GM19452 (cell line): ENCODE data around the gene MYCN.
"Not testable (repeated sequence)": the region's sequence is repeated elsewhere in the genome, so short reads cannot be mapped to it uniquely, and the experiment has no call there.

Source experiments
- ATAC-seq: cut with Tn5 transposase; IDR thresholded peaks from one replicate; pipeline ENCODE4 v1.9.1; 2021; ENCODE audit not compliant: unreplicated experiment

Gene MYCN

DNA sequence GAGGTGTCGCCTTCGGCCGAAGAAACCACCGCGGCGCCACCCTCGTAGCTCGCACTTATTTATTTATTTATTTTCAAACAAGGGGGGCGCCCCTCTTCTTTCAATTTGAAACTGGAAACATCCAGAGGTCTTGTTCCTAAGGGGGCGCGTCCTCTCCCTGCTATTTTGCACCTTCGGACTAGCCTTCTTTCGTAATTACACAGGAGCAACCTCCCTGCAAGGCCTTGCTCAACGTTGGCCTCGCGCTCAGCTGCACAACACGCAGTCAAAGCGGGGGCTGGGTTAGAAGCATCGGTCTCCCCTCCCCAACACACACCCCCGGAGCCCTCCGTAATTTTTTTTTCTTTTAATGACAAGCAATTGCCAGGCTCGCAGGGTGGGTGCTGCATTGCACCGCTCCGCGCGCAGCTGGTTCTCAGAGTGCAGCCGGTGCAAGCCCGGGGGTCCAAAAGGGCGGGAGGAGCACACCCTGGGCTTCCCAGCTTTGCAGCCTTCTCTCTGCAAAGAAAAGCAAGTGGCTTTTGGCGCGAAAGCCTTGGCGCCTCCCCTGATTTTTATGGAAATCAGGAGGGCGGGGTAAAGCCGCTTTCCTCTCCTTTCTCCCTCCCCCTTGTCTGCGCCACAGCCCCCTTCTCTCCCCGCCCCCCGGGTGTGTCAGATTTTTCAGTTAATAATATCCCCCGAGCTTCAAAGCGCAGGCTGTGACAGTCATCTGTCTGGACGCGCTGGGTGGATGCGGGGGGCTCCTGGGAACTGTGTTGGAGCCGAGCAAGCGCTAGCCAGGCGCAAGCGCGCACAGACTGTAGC lies at the start of gene MYCN:
TSS of gene MYCN (plus strand) at position 697 of the 807 bp plus-strand sequence. CDS start 1,515 bp downstream, outside the sequence.
- ATAC-seq, result no peak

DNA sequence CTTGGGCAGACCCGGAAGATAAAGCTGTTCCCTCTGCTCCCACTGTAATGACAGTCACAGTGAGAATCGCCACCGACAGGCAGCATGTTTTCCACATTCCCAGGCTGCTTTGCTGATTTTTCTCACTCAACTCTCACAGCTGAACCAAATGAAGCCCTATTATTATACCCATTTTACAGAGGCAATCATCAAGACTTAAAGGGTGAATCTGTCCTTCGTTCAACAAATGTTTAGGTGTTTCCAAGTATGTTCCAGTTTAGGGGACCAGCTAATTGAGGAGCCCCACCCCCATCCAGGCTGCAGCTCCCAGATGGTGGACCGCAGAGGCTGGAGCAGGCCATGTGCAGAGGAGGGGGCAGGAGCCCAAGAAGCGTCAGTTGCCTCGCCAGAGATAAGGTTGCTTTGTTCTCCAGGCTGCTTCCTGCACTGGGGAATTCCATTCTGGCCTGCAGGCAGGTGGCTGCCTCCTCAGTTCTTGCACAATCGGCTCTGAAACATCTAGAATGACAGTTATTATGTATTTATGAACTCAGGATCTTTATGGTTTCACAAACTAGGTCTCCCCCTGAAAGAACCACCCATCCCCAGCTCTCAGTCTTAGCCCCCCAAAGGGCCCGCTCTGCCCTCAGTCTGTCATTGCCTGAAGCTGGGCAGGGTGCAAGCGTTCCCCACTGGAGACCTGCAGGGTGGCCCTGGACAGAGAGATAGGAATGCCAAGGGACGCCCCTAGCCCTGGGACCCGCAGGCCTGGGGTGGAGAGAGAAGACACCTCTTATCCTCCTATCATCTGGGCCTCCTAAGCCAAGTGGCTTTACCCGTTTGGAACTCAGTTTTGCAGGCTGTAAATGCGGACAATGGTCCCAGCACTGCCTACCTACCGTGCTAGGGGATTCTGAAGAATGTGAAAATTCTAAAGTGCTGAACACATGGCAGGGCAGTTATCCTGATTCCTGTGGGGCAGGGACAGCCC lies 49.1 kb upstream of the MYCN start:
- no peak for ATAC-seq

DNA sequence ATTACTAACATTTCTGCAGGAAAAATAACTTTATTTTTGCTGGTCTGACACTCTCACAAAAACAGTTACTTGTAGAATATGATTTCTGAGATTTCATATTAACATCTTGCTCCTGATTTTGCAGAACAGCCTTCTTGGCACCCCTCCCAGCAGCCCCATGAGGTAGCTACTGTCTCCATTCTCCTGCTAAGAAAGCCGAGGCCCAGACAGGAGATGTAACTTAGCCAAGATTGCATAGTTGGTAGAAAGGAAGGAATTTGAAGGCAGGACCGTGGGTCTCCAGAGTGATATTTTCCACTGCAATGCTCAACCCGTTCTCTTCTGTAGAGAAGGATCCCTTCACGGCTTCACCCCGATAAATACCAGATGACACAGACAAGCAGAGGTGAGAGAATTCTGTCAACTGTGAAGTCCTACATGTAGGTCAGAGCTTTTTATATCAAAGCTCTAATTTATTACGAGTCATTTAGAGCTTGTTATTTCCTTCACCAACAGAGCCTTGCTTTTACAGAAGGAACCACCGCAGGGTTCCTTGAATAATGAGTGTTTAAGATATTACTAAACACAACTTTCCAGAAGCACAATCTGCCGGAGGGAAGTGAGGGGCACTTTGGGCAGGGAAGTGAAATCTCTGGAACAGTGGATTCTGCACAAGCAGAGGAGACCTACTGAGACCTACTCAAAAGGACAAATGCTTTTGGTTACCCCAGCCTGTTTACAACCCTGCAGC lies 48.0 kb upstream of the MYCN start:
- ATAC-seq, result no peak

DNA sequence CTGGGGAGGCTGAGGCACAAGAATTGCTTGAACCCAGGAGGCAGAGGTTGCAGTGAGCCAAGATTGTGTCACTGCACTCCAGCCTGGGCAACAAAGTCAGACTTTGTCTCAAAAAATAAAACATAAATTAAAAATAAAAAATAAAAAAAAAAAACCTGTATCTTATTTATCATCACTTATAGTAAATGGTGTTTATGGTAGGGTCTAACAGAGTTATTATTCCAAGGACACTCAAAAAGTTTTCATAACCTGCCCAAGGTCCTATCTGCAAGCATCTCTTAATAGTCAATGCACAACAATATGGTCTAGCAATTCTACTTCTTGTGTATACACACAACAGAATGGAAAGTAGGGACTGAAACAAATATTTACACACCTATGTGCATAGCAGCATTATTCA lies 47.3 kb upstream of the MYCN start:
- ATAC-seq, result no peak

DNA sequence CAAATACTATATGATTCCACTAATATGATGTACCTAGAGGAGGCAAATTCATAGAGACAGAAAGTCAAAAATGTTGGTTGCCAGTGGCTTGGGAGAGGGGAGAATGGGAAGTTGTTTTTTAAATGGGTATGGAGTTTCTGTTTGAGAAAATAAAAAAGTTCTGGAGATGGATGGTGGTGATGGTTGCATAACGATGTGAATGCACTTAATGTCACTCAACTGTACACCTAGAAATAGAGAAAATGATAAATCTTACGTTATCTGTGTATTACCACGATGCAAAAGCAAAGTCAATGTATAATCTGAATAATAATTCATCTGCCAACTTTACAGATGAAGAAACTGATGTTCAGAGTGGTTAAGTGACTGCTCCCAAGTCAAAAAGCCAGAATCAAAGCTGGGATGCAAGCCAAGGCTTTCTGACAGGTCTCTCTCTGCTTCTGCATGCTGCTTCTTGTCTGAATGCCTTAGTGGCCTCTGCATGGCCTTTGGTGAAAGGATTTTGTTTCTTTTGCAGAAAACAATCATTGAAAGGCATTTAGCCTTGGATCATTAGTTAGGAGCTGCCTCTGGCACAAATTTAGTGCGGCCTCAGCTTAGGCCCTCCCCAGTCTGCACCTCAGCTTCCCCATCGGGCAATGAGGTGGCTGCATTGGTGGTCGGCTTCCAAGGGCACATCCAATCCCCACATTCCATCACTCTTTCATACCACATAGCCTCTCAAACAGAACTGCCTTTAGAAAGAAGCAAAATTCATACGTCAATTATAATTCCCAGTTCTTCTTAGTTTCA lies 46.5 kb upstream of the MYCN start:
- ATAC-seq, result no peak

DNA sequence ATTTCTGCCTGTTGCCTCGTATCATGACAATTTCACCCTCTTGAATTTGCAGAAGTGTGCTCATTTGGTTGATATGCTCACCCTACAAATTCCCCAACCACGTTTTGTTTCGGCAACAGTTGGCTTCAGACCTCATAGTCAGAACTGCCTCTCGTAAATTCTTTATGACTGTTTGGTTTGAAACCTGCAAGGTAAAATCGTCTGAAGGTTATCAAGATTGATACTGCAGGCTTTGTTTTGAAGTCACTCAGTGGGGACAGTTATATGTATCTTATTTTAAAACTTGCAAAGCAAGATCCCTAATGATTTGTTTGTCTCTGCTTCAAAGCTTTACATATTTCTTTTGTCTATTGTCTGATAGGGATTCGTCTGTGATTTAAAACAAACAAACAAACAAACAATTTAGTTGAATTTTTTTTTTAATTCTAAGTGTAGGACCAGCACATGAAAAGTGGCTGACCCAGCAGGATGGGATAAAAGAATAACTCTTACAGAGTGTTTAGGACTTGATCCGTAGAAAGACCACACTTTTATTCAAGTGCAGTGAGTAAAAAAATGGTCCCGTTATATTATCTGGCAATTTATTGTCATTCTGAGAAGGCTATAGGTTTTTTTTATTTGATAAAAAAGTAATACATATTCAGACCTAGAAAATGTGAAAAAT lies 45.7 kb upstream of the MYCN start:
- ATAC-seq, result no peak

DNA sequence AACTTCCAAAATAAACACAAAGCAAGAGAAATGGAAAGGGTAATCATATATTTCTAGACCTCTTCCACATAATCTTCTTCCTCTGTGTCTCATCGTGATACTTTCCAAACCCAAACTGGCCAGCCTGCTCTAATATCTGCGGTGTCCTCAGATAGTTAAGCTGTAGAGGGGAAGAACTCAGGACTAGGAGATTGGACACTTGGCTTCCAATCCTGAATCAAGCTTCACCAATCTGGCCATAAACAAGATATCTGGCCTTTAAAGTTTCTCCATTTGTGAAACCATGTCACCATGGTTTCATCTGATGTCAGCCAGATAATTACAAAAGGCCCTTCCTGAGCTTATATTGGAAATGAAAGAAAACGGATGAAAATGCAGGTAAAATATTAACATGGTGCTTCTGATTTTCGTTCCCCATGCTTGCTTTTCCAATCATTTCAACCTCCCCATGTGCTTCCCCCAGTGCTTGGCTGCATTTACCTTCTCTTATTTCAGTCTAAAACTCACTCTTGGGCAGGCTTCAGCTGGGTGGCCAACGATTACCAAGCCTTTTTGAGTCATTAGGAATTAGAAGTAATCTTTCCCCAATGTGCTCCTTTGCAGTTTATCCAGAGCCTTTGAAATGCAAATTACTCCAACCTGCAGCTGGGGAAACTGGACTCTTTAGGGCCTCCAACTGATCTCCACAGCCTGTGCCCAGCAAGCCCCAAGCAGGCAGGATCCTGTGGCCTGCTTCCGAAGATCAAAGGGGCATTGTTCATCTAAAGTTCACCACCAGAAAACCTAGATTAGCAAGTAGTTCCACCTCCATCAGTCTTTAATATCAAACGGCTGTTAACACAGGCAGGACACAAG lies 44.5 kb upstream of the MYCN start:
- no peak for ATAC-seq

DNA sequence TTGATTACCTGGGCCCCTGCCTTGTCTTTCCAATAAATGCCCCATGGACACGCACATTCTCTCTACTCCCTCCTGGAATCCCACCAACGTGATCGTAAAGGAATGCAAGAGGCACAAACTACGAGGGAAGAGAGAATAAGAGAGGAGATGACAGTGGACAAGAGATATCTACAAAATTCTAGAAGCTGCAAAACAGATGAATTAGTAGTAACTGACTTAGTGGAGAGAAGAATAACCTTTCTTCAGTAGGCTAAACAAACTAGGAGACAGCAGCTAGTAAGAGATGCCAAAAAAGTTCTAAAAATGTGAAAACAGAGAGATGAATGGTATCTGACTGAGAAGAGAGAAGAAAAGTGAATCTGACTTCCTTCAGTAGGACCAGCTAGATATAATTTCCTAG lies 43.5 kb upstream of the MYCN start:
- ATAC-seq, result no peak

DNA sequence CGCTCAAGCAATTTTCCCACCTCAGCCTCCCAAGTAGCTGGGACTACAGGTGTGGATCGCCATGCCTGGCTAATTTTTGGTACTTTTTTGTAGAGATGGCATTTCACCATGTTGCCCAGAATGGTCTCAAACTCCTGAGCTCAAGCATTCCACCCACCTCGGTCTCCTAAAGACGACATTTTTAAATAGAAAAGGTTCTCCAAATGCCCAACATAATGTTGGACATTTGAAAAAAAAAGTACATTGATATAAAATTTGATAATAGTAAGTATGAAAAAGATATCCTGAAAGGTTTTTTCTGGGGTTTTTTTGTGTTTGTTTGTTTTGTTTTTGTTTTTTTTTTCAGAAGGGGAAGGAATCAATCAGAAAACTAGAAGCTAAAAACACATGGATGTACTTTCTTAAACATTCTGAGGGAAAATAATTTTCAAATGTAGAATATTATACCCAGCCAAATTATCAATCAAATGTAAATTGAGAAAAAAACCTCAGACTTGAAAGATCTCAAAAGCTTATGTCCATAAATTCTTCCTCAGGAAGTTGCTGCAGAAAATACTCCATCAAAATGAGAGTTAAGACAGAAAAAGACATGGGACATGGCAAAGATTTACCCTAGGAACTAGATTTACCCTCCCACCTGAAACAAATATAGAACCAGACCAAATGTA lies 42.8 kb upstream of the MYCN start:
- no peak for ATAC-seq

DNA sequence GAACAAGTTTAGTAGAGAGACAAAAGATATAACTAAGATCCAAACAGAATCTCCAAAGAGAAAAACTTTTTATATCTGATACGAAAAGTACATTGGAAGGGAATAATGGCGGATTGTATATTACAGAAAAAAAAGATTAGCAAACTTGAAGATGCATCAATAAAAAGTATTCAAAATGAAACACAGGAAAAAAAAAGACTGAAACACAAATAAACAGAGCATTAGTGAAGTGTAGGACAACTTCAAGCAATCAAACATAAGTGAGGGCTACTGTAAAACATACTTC lies 41.1 kb upstream of the MYCN start:
- no peak for ATAC-seq

DNA sequence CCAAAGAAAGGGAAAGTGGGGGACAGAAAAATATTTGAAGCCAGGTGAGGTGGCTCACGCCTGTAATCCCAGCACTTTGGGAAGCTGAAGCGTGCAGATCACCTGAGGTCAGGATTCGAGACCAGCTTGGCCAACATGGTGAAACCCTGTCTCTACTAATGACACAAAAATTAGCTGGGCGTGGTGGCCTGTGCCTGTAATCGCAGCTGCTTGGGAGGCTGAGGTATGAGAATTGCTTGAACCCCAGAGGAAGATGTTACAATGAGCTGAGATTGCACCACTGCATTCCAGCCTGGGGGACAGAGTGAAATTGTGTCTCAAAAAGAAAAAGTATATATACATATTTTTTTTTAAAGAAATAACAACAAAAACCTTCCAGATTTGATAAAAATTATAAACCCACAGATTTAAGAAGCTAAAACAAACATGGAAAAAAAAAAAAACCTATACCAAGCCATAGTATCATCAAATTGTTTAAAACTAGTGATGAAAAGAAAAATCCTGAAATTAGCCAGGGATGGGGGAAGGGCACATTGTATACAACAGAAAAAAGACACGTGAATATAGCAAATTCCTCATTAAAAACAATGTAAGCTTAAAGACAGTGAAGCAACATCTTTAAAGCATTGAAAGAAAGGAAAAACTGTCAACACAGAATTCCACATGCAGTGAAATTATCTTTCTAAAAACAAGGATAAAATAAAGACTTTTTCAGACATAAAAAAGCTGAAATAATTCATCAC lies 40.4 kb upstream of the MYCN start:
- no peak for ATAC-seq

DNA sequence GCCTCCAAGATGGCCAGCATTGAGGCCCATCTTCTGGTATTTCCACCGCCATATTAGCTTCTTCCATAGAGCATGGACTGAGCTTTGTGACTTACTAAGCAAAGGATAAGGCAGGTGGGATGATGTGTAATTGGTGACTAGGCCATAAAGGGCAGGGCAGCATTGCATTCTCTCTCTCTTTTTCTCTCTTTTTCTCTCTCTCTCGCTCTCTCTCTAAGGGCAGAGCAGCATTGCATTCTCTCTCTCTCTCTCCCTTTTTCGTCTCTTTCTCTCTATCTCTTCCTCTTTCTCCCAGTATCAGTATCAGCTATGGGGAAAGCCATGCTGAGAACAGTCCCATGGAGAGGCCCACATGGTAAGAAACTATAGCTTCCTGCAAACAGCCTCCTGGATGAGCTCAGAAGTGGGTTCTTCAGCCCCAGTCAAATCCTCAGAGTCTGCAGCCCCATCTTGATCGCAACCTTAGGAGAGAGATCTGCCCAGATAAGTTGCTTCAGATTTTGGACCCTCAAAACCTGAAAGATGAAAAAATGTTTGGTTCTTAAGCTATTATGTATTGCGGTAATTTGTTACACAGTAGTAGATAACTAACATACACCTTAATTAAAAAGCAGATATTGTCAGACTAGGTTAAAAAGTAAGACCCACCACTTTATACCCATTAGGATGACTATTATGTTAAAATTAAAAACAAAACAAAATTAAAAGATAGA lies 39.1 kb upstream of the MYCN start:
- no peak for ATAC-seq

DNA sequence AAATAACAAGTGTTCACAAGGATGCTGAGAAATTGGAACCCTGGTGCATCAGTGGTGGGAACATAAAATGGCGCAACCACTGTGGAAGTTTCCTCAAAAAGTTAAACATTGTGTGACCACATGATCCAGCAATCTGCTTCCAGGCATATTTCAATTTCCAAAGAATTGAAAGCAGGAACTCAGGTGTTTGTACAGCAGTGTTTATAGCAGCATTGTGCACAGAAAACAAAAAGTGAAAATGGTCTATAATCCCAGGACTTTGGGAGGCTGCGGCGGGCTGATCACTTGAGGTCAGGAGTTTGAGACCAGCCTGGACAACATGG lies 38.6 kb upstream of the MYCN start:
- ATAC-seq, result no peak

DNA sequence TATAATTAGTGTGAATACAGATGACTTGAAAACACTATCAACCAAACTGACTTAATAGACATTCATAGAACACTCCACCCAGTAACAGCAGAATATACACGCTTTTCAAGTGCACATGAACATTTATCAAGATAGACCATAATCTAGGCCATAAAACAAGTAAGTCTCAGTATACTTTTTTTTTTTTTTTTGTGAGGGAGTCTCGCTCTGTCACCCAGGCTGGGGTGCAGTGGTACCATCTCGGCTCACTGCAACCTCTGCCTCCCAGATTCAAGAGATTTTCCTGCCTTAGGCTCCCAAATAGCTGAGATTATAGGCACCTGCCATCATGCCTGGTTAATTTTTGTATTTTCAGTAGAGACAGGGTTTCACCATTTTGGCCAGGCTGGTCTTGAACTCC lies 36.4 kb upstream of the MYCN start:
- not testable (repeated sequence) for ATAC-seq

DNA sequence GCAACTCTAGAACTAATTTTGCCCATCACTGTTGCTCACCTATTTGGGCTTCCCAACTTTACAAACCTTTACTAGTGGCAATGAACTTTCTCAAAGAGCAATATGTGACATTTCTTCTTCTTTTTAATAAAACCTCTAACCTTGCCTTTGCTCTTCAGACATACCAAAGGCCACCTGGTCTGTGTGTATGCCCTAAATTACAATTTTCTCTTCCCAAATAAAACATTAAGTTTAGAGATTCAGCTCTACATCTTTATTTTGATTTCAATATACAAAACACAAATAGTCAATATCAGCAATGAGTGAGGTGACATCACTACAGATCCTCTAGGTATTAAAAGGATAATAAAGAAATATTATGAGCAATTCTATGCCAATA lies 35.1 kb upstream of the MYCN start:
- no peak for ATAC-seq

DNA sequence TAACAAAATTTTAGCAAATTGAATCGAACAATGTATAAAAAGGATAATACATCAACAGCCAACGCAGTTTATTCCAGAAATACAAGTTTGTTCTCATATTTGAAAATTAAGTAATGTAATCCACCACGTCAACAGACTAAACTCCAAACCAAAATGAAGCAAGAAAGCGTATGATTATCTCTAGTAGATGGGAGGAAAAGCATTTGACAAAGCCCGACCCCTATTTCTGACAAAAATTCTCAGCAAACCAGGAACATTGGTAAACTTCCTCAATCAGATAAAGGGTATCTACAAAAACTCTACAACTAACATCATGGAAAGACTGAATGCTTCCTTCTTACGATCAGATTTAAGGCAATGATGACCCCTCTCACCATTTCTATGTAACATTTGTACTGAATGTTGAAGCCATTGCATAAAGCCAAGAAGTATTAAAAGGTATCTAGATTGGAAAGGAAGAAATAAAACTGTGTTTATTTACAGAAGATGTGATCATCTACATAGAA lies 34.3 kb upstream of the MYCN start:
- no peak for ATAC-seq

DNA sequence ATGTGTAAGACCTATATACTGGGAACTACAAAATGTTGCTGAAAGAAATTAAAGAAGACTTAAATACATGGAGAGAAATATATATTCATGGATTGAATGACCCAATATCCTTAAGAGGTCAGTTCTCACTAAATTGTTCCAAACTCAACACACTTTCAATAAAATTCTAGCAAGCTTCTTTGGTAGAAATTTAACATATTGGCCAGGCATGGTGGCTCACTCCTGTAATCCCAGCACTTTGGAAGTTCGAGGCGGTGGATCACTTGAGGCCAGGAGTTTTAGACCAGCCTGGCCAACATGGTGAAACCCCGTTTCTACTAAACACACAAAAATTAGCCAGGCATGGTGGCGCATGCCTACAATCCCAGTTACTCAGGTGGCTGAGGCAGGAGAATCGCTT lies 33.6 kb upstream of the MYCN start:
- ATAC-seq, result no peak
